Mesodermal cell (in vitro differentiated cells): ENCODE measurements around the gene DYNC2I2.
"Not testable (repeated sequence)": the region's sequence is repeated elsewhere in the genome, so short reads cannot be mapped to it uniquely, and the experiment has no call there.

ENCODE experiments used
- H3K27ac ChIP-seq: 2 replicates; pipeline ENCODE4 v1.7.0; 2013; ENCODE audit warnings: mild to moderate bottlenecking, low read depth, low read length, moderate library complexity; ENCODE audit not compliant: severe bottlenecking
- H3K36me3 ChIP-seq: 2 replicates; pipeline ENCODE4 v1.7.1; 2013; ENCODE audit warnings: mild to moderate bottlenecking, low read length, moderate library complexity; ENCODE audit not compliant: control insufficient read depth, insufficient read depth
- H3K4me1 ChIP-seq: one replicate; pipeline ENCODE4 v1.7.1; 2013; ENCODE audit warnings: mild to moderate bottlenecking, low read length; ENCODE audit not compliant: insufficient read depth, control insufficient read depth, poor library complexity, severe bottlenecking
- H3K4me3 ChIP-seq: 2 replicates; pipeline ENCODE4 v1.7.0; 2013; ENCODE audit warnings: low read length, control low read depth, mild to moderate bottlenecking; ENCODE audit not compliant: insufficient read depth, poor library complexity, severe bottlenecking; ENCODE audit errors: extremely low read depth
- H3K9me3 ChIP-seq: 2 replicates; pipeline ENCODE4 v1.7.1; 2013; ENCODE audit warnings: mild to moderate bottlenecking, low read length, moderate library complexity; ENCODE audit not compliant: control insufficient read depth
- WGBS, 2 experiments: methylation state at CpG; one replicate each; pipeline ENCODE4 v1.1.5; 2013; ENCODE audit warnings: missing lambda C conversion rate in 2 of 2; ENCODE audit not compliant: insufficient coverage in 2 of 2; 5-methylcytosine and 5-hydroxymethylcytosine counted together

DYNC2I2 gene

GRCh38 chr9:128586934-128587333 is 69.7 kb downstream of the DYNC2I2 start:
- not testable (repeated sequence) for H3K9me3 ChIP-seq, H3K4me1 ChIP-seq, H3K27ac ChIP-seq, H3K4me3 ChIP-seq
- H3K36me3 ChIP-seq, result peaks cover 98% of the 10 kb centered on the region
- WGBS, 2 experiments, result 92 to 100% methylated on average over 7 to 11 of the region's 11 CpGs

GRCh38 chr9:128585155-128585554 is 71.5 kb downstream of the DYNC2I2 start:
- not testable (repeated sequence) for H3K4me1 ChIP-seq, H3K4me3 ChIP-seq, H3K27ac ChIP-seq, H3K9me3 ChIP-seq
- WGBS, 2 experiments, result 85% methylated on average over 5 to 8 of the region's 8 CpGs
- peaks cover 98% of the 10 kb centered on the region for H3K36me3 ChIP-seq
